SW480 (cell line): ENCODE results near the gene GJB1.

Experiments
- DNase-seq: peaks from one replicate; pipeline ENCODE4 v3.0.0-alpha.2; 2016; ENCODE audit warnings: low spot score

Gene GJB1

DNA sequence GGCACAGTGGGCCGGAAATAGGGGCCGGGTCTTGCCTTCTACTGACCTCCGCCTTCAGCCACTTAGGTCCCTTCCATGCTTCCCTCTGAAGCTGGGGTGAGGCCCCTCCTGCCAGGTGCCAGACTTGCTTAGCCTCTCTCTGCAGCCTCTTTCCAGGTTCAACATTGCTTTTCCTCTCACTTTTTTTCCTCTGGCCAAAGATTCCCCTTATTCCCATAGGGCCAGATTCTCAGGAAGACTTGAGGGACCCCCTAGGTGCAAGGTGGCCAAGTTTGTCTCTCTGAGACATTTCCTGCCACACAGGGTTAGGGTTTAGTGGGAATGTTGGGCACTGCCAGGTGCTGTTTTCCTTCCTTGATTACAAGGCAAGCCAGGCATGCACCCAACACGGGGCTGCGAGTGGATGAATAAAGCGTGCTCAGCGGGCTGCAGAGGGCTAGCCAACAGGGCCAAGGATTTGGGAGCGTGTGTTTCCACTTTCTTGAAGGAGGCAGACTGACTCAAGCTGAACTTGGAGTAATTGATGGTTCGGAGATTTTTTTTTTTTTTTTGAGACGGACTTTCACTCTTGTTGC lies 7.6 kb upstream of the GJB1 start:
- DNase-seq: no peak

DNA sequence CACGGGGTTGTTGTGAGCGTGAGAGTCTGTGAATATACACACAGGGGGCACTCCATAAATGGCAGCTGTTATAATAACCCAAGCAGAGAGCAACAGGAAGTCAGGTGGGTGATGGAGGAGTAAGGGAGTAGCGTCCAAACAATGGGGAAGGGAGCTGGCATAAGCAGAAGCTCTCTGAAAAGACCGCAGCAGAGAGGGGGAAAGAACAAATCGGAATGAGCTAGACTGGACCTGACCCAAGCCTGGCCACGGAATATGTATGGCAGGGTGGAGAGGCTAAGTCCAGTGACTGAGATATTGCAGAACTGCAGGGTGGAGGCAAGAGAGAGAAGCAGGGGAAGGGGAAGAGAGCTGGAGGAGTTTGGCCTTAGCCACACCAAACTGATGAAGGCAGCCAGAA lies 6.5 kb upstream of the GJB1 start:
- peak; percentile 33 for DNase-seq

DNA sequence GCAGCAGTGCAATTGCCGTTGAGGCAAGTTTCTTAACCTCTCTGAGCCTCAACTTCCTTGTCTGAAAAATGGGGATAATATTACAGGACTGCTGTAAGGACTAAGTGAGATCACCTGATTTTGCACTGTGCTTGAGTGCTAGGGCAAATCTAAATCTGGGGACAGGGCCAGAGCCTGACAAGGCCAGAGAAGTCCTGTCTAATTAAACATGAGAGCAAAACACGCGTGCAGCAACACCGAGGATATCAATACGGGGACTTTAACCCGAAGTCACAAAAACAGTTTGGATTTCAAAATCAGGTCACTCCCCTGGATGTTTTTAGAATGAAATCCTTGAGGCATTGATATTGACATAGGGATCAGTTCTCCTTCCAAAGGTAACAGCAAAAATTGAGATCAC lies 5.7 kb upstream of the GJB1 start:
- DNase-seq: no peak

DNA sequence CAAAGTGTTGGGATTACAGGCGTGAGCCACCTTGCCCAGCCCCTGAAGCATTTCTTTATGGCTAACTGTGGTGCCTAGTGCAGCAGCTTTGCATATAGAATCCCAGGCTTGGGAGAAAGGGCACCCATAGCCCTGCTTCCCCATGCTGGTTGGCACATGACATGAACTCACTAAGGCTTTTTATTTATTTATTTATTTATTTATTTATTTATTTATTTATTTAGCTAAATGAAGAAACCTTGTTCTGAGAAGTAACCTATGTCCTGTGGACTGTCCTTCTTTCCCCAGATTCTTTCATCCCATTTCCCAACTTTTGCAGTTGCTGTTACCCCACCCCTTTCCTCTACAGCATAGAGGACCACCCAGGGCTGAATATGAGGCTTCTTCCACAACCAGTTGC lies 1.9 kb upstream of the GJB1 start:
- DNase-seq: no peak

DNA sequence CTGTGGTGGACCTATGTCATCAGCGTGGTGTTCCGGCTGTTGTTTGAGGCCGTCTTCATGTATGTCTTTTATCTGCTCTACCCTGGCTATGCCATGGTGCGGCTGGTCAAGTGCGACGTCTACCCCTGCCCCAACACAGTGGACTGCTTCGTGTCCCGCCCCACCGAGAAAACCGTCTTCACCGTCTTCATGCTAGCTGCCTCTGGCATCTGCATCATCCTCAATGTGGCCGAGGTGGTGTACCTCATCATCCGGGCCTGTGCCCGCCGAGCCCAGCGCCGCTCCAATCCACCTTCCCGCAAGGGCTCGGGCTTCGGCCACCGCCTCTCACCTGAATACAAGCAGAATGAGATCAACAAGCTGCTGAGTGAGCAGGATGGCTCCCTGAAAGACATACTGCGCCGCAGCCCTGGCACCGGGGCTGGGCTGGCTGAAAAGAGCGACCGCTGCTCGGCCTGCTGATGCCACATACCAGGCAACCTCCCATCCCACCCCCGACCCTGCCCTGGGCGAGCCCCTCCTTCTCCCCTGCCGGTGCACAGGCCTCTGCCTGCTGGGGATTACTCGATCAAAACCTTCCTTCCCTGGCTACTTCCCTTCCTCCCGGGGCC lies 1.2 kb downstream of the GJB1 start:
- no peak for DNase-seq

DNA sequence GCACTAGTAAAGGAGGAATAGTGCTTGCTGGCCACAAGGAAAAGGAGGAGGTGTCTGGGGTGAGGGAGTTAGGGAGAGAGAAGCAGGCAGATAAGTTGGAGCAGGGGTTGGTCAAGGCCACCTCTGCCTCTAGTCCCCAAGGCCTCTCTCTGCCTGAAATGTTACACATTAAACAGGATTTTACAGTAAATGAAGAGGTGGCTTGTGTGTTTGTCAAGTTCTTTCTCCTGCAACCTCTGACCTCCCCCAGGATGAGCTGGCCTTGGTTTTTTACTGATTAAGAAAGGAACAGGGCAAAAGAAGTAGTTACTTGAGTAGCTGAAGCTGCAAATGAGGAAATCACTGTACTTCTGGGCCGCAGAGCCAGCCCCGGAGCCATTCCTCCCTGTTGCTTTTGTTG lies 2.0 kb downstream of the GJB1 start:
- no peak for DNase-seq

DNA sequence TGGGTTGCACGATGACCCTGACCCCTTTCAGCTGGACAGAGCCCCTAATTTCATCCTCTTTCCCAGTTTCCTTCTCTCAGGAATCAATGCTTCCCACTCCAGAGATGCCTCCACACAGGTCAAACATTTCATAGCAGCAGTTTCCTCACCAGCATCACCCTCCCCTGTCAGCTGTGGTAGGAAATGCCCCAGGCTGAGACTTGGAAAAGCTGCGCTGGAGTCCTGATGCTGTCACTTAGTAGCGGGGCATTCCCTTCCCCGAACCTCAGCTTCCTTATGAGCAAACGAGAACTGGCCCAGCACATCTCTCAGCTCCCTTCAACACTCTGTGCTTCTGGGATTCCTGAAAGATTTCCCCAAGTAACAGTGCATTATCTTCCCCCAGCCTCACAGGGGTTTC lies 2.7 kb downstream of the GJB1 start:
- DNase-seq: no peak

DNA sequence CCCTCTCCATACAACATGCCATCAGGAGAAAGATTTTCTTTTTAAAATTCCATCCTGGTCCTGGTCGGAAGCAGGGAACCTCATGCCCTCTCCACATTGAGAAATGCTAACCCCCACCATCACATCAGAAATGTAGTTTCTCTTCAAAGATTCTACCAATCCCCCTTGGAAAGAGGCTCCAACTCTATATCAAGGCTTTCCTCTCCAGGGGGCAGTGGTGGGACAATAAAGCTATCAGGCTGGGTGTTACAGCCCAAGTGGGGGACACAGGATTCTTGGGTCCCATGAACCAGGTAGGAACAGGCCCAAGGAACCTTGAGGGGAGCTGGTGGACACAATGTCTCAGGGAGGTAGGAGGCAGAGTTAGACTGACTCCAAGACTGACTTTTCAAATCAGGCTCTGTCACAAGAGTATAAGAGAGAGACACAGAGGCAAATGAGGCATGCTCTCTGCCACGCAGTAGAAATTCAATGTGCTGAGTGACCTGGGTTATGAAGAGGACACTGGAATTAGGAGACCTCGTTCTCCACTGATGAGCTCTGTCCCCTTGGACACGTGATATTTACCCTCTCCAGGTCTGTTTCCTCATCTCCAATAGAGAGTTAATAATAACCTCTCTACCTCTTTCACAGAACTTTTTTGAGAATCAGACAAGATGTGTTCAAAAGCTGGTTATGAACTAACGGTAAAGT lies 4.5 kb downstream of the GJB1 start:
- no peak for DNase-seq

DNA sequence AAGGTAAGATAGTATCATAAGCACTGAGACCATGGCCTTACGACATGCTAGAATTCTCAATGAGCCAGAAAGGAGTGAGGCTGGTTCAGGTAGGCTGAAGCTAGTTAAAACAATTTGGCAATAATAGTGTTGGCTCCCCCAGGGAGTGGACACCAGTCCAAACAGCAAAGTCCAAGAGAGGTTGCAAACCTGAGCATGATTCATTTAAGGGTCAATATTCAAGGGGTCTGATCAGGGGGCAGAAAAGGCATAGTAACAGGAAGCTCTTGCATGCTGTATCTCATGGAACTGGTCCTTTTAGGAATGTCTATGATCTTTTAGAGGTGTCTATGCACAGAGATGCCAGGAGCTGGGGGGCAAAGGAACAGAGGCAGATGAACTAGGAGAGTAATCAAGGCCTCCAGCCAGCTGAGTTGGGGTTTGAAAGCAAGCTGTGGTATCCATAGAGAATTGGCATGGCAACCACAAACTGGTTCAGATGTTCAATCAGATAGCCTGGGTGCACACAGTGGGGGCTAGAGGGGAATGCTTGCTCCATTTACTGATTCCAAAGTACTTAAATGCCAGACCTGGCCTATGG lies 5.1 kb downstream of the GJB1 start:
- no peak for DNase-seq

DNA sequence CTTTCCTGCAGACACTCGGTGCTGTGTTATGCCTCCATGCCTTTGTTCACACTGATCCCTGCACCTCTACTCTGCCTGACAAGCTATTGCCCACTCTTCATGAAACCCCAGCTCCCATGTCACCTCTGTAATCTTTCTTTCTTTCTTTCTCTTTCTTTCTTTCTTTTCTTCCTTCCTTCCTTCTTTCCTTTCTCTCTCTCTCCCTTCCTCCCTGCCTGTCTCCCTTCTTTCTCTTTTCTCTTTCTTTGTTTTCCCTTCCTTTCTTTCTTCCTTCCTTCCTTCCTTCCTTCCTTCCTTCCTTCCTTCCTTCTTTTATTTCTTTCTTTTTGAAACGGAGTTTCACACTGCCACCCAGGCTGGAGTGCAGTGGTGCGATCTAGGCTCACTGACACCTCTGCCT lies 12.5 kb downstream of the GJB1 start:
- no peak for DNase-seq

DNA sequence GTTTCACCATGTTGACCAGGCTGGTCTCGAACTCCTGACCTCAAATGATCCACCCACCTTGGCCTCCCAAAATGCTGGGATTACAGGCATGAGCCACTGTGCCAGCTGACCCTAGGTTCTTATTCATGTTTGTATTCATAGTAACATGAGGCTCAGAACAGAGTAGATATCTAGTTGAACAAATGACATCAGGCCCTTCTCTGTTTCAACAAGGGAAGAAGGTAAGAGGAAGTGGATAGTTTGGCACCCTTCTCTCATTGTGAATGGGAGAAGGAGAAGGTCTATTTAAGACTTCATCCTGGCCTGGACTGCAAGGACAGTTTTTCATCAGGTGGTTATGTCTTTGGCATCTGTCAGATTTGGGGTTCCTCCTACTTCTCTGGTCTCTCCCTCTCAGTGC lies 13.8 kb downstream of the GJB1 start:
- DNase-seq: no peak

DNA sequence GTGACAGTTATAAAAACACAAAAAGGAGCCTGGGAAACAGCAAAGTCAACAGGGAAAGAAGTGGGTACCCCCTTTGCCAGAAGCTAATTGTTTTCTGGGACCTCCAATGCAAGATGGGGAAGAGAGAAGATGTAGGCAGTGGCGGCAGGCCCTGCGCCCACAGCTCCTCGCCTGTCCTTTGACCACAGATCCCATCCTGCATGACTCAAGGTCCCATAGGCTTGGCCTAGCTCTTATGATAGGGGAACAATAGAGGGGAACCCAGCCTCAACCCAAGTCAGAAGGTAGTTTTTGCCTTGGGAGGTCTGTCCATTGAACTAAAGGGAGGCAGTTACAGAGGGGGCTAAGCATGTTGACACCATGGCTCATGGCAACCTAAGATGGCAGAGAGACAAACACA lies 16.8 kb downstream of the GJB1 start:
- no peak for DNase-seq

DNA sequence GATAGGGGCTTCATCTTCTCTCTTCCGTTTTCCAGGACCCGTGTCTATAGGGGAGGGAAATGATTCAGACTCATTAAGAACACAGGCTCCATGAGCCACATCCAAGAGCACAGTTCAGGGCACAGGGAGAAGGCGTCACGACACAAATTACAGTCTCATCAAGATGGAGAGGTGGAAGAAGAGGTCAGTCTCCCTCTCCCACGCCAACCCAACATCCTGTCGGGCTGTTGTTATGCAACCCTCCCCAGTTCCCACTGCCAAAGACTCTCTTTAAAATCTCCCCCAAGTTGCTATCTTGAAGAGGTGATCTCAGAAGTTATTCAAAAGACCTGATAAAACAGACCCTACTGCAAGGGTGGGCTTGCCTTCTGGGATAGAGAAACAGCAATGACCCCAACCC lies 18.3 kb downstream of the GJB1 start:
- no peak for DNase-seq

DNA sequence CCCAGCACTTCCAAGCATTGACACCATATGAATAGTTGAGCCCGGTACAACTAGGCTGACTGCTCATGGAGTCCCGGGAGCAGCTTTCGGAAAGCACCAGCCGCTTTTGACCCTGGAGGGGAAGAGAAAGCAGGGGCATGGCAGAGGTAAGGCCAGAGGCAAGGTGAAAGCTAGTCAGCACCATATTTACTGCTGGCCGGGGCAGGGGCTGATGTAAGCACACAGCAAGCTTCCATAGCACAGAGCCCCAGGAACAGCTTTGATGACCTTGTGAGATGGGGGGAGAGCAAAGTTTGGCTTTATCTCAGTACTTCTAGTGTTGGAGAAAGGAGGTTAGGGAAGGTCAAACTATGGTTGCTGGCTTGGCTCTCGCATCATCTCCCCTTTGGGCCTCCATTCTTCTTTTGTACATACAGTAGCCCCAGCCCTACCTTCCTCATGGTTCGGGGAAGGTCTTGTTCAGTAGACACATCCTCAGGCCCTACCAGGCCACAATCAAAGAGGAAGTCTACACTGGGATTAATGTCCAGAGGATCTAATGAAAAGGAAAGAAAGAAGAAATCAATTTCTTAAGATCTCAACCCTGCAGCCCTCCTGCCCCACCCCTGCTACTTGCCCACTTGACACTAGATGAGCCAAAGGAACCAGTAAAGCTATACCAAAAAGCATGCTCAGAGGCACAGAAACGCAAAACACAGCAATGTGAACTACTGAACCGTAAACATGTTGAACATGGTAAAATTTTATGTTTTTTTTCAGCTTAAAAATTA lies 21.5 kb downstream of the GJB1 start:
- DNase-seq: no peak

DNA sequence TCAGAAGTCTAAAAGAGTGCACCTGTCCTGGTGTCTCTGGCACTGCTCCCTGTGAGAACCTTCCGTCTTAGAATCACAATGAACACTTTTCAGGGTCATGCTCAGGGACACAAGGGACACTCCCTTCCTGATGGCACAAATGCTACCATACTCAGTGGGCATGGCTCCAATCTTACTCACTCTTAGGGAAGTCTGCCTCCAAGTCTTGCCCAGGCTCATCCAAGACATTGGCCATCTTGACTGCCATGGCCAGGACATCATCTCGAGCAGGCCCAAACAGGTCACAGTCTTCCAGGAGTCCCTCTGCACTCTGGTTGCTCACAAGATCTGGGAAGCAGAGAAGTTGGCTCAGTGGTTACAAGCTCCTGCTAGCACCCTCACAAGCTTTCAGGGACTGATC lies 22.1 kb downstream of the GJB1 start:
- no peak for DNase-seq

DNA sequence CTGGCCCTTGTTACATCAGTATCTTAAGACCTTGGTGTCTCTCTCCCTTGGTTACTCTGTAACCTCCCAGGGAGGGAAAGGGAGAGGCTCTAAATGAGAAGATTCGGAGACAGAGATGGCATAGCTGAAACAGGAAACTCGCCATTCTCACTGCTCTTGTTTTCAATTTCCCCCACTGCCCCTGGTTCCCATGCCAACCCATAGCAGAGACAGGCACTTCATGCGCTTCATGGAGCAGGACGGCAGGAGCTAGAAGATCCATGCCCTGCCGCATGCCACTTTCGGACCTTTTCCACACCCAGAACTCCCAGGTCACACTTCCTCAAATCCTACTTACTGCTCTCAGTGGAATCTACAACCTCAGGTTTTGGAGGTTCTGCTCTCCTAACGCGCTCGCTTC lies 27.8 kb downstream of the GJB1 start:
- no peak for DNase-seq

DNA sequence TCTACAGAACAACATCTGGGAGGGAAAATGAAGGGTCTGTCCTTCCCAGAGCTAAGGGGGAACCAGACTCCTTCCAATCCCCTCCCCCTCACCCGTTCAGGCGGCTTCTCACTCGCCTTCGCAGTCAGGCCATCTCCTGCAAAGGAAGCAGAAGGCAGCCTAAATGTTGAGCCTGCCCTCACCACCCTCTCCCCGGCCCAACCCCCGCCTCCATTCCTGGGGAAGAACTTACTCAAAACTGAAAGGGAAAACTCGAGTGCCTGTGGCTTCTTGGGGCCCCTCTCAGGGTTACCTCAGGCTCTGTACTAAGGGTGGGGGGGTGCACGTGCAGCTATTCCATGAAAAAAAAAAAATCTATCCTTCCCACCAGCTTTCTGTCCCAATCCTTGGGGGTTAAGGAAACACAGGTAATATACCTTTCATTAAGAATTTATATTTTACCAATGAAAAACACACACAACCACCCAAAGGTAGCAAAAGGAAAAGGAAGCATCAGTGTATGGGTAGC lies 28.5 kb downstream of the GJB1 start:
- no peak for DNase-seq

DNA sequence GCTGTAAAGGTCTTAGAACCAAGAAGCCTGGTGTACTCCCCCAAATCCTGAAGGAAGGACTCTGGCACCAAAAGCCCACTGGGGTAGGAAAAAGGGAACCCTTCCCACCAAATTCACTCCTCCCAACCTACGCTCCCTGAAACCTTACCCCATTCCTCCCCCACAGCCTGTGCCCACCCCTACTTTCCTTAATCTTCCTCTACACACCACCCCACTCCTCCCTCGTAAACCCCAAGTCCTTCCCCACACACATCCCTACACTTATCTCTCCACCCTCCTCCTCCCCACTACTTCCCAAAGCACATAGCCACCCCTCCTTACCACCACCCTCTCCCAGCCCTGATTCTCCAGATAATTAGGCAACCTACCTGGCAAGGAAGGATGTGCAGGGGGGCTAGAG lies 29.2 kb downstream of the GJB1 start:
- no peak for DNase-seq

DNA sequence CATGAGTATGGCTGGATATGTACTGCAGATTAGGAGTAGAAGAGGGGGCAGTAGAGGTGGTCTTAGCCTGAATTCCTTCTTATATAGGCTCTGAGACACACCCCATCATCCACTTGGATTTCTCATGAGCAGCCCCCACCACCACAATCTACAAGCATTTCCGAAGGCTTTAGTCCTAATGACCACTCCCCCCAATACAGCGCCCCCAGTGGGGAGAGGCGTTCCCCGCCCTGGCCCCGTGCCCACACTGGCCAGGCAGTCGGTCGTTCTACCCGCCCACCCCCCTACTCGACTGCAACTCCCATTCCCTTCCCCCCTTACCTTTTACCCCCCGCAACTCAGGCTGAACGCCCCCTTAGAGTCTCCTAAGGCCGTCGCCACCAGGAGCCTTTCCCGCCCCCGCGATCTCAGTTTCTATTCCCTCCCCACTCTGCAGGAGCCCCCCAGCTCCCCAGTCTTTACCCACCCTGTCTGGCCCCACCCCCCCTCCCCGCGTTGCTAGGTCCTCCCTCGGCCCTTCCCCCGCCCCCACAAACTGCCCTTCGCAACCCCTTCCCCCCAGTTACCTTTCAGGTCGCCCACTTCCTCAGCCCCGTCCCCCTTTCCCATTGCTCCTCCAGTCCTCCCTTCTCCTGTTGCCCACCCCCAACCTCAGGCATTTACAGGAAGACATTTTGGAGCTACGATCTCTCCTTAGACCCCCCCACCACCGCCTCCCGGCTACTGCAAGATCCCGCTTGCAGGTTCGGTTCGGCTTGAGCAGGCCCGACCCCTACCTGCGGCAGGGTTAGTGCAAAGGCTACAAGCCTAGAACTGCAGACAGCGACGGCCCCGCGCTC lies 30.4 kb downstream of the GJB1 start:
- DNase-seq: peak; percentile 16

DNA sequence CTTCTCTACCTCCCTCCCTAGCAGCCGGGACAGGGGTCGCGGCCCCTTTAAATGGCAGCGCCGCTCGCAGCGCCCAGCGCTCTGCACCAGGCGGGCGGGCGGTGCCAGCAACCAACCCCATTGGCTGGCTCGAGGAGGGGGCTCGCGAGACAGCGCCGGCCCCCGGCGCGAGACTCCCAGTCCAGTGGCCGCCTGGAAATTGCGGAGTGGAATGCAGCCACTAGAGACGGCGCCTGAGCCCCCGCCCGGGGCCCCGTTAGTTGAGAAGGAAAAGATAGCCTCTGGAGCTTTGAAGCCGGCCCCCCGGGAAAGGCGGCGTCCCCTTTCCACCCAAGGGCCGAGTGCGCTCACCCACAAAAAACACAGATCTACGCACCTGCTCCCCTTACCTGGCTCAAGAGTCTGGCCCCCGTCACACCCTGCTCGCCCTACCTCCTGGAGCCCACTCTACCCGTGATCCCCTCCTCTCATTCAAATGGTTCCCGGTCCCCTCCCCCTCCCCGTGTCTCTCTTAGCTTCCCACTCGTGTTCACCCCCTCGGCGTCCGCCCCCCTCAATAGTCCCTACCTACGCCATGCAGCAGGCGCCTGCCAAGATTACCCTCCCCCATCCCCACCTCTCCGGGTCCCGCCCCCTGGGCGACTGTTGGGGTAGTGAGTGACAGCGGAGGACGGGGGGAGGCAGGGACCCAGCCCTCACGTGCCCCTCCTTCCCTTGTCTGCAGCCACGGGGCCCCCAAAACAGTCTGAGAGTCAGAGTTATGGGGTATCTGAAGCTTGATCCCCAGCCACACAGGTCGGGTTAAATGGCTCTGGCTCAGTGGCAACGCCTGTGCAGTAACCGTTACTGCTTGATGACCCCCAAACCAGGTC lies 31.3 kb downstream of the GJB1 start, which contains the start of gene ZMYM3:
Gene ZMYM3, minus strand, starts transcription at position 49 of the 872 bp plus-strand sequence. CDS start 885 bp downstream, outside the sequence.
- peak; percentile 82 for DNase-seq
